ENCODE data around the gene RBM28. TPM values are rescaled to one million over a fixed set of nuclear protein-coding genes. Genes with fewer than 3 reads are reported as not detected.

The RBM28 gene
- total RNA-seq, 2 donors from 2014 or later: 38.9 to 52.3 TPM

GRCh38 chr7:128351296-128352152 lies 7.8 kb upstream of the RBM28 start:
- ATAC-seq (replicated peaks in 1 of 2): peak; percentile 39 to 52
- H3K27me3 Mint-ChIP-seq (ENCODE audit: low read depth): peaks cover 57% of the 10 kb centered on the region
- H3K4me3 Mint-ChIP-seq: no peak overlapping the region
- no peak overlapping the region for H3K27ac Mint-ChIP-seq
- no peaks in the 10 kb centered on the region for H3K9me3 Mint-ChIP-seq
- peaks cover 0 to 3% of the 10 kb centered on the region in 2 donors for H3K36me3 Mint-ChIP-seq (ENCODE audit: insufficient read depth in 2 of 2)
- no peaks in the 10 kb centered on the region for H3K4me1 Mint-ChIP-seq (ENCODE audit: low read depth)
- DNase-seq: peak in 1 of 2 donors; percentile 12

DNA sequence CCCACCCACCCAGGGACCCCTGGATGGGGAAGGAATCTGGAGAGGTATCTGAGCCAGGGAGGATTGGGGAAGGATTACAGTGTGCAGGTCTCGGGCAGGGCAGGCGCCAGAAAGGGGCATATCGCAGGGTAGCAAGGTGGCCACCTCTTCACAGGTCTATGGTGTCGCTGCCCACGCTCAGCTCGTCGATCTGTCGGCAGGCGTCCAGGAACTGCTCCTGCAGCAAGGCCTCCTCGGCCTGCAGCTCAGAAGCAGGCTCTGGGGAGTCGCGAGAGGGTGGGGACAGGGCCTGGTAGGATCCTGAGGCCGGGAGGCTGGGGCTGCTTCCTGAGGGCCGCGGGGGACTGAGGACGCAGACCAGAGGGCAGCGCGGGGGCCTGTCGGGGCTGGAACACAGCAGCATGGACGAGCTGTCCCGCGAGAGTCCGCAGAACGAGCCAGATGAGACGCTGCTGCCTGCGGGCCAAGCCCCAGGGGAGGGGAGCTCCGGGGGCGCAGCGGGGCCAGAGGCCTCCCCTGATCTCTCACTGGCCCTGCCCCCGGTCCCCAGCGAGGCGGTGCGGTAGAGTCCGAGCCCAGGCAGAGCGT lies 7.1 kb upstream of the RBM28 start:
- Mint-ChIP-seq H3K4me3 (peak overlapping the region; percentile 4 to 24), H3K27ac (no peak overlapping the region), H3K36me3 (ENCODE audit: insufficient read depth in 2 of 2) (peaks cover 0 to 3% of the 10 kb centered on the region in 2 donors), H3K9me3 (no peaks in the 10 kb centered on the region), H3K27me3 (ENCODE audit: low read depth) (peaks cover 56% of the 10 kb centered on the region), H3K4me1 (ENCODE audit: low read depth) (no peaks in the 10 kb centered on the region)
- DNase-seq (no peak), ATAC-seq (replicated peaks in 1 of 2) (no peak)

DNA sequence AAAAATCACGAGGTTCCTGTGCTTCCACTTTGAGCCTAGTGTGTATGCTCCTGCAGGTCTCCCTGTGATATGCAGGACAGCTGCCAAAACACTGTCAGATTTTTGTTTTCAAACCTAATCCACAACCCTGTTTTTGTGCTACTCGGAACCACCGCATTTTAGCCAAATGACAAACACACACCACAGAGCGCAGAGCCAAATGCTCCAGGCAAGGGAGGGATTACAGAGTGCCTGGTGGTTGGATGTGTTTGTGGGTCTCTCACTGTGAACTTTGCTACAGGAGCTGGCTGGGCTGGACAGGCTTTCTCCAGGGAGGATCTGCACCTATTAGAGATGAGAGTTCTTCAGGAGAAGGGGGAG lies 5.7 kb upstream of the RBM28 start:
- no peaks in the 10 kb centered on the region for H3K9me3 Mint-ChIP-seq
- peaks cover 52% of the 10 kb centered on the region for H3K27me3 Mint-ChIP-seq (ENCODE audit: low read depth)
- H3K36me3 Mint-ChIP-seq (ENCODE audit: insufficient read depth in 2 of 2): peaks cover 0 to 3% of the 10 kb centered on the region in 2 donors
- ATAC-seq (replicated peaks in 1 of 2): no peak
- no peak overlapping the region for H3K27ac Mint-ChIP-seq
- no peaks in the 10 kb centered on the region for H3K4me1 Mint-ChIP-seq (ENCODE audit: low read depth)
- H3K4me3 Mint-ChIP-seq: no peak overlapping the region
- DNase-seq: no peak

DNA sequence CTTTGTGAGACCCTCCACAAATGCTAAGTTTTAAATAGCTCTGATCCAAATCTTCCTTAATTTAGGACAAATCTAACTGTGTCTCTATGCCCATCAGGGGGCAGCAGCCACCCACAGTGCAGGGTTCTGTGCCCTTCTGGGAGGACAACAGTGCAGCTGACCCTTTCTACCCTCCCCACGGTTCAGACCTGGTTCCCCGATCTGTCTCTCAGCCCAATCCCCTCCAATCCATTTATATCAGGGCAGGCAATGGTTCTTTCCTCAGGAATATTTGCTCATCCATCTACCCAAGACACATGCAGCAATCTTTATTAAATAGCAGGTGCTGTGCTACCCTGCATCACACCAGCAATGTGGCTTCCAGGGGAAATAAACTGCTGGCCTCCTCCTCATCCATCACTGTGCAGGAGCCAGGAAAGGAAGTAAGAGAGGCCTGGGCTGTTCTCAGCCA lies 4.0 kb upstream of the RBM28 start:
- Mint-ChIP-seq H3K36me3 (ENCODE audit: insufficient read depth in 2 of 2) (no peaks in the 10 kb centered on the region), H3K27ac (no peak overlapping the region), H3K4me1 (ENCODE audit: low read depth) (peaks cover 5% of the 10 kb centered on the region), H3K27me3 (ENCODE audit: low read depth) (peaks cover 37% of the 10 kb centered on the region), H3K9me3 (no peaks in the 10 kb centered on the region), H3K4me3 (no peak overlapping the region)
- ATAC-seq (replicated peaks in 1 of 2) (peak; percentile 22 to 39), DNase-seq (peak; percentile 68 to 70)

DNA sequence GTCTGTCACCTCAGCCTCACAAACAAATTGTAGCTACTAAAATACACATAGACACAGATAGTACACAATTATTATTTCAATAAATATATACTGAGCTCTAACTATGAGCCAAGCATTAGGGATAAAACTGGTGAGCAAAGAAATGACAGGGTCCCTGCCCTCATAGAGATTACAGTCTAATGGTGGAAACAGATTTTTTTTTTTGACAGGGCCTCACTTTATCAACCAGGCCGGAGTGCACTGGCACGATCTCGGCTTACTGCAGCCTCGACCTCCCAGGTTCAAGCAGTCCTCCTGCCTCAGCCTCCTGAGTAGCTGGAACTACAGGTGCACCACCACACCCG lies 695 bp upstream of the RBM28 start:
- no peak for DNase-seq
- H3K27me3 Mint-ChIP-seq (ENCODE audit: low read depth): peaks cover 23% of the 10 kb centered on the region
- H3K4me3 Mint-ChIP-seq: peak overlapping the region in 1 of 2 donors; percentile 53
- H3K4me1 Mint-ChIP-seq (ENCODE audit: low read depth): peaks cover 23% of the 10 kb centered on the region
- H3K27ac Mint-ChIP-seq: no peak overlapping the region
- ATAC-seq (replicated peaks in 1 of 2): no peak
- H3K9me3 Mint-ChIP-seq: no peaks in the 10 kb centered on the region
- no peaks in the 10 kb centered on the region for H3K36me3 Mint-ChIP-seq (ENCODE audit: insufficient read depth in 2 of 2)

DNA sequence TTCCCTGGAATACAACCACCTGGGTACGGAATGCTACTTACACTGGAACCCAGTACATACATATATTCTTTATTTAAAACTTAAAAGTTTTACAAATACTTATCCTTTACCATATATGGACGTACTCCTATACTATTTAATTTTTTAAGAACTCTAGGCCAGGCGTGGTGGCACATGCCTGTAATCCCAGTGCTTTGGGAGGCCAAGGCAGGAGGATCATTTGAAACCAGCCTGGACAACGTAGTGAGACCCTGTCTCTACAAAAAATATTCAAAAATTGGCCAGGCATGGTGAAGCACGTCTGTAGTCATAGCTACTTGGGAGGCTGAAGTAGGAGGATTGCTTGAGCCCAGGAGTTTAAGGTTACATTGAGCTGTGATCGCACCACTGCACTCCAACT lies 2.0 kb downstream of the RBM28 start:
- no peak overlapping the region for H3K27ac Mint-ChIP-seq
- no peaks in the 10 kb centered on the region for H3K9me3 Mint-ChIP-seq
- peaks cover 0 to 5% of the 10 kb centered on the region in 2 donors for H3K36me3 Mint-ChIP-seq (ENCODE audit: insufficient read depth in 2 of 2)
- H3K27me3 Mint-ChIP-seq (ENCODE audit: low read depth): no peaks in the 10 kb centered on the region
- peak overlapping the region; percentile 84 to 90 for H3K4me3 Mint-ChIP-seq
- peaks cover 23% of the 10 kb centered on the region for H3K4me1 Mint-ChIP-seq (ENCODE audit: low read depth)
- DNase-seq (no peak), ATAC-seq (replicated peaks in 1 of 2) (no peak)

GRCh38 chr7:128335730-128336129 lies 8.0 kb downstream of the RBM28 start:
- peaks cover 8 to 24% of the 10 kb centered on the region in 2 donors for H3K36me3 Mint-ChIP-seq (ENCODE audit: insufficient read depth in 2 of 2)
- H3K4me1 Mint-ChIP-seq (ENCODE audit: low read depth): no peaks in the 10 kb centered on the region
- H3K27ac Mint-ChIP-seq: no peak overlapping the region
- no peak overlapping the region for H3K4me3 Mint-ChIP-seq
- H3K27me3 Mint-ChIP-seq (ENCODE audit: low read depth): no peaks in the 10 kb centered on the region
- ATAC-seq (replicated peaks in 1 of 2) (no peak), DNase-seq (no peak)
- H3K9me3 Mint-ChIP-seq: no peaks in the 10 kb centered on the region

DNA sequence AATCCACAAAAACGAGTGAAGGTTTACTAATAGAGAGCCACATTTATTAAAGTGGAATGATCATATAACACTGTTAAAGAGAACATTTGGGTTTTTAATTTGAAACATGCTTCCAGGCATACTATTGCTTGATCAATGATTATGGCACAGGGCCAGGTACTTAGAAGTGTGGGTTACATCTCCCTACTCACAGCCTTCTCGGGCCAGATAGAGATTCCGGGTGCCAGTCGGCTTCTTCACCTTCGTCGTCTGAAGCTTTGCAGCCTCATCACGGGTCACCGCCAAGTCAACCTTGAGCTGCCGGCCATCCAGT lies 19.4 kb downstream of the RBM28 start:
- Mint-ChIP-seq H3K4me3 (no peak overlapping the region), H3K36me3 (ENCODE audit: insufficient read depth in 2 of 2) (peaks cover 2 to 18% of the 10 kb centered on the region in 2 donors), H3K9me3 (no peaks in the 10 kb centered on the region), H3K27me3 (ENCODE audit: low read depth) (no peaks in the 10 kb centered on the region), H3K27ac (no peak overlapping the region), H3K4me1 (ENCODE audit: low read depth) (peaks cover 14% of the 10 kb centered on the region)
- ATAC-seq (replicated peaks in 1 of 2) (no peak), DNase-seq (no peak)

- no peak overlapping the region for H3K27ac Mint-ChIP-seq
- peaks cover 14% of the 10 kb centered on the region for H3K4me1 Mint-ChIP-seq (ENCODE audit: low read depth)
- no peaks in the 10 kb centered on the region for H3K9me3 Mint-ChIP-seq
- H3K36me3 Mint-ChIP-seq (ENCODE audit: insufficient read depth in 2 of 2): peaks cover 2 to 19% of the 10 kb centered on the region in 2 donors
- DNase-seq: no peak
- ATAC-seq (replicated peaks in 1 of 2): no peak
- no peaks in the 10 kb centered on the region for H3K27me3 Mint-ChIP-seq (ENCODE audit: low read depth)
- no peak overlapping the region for H3K4me3 Mint-ChIP-seq
Observed at GRCh38 chr7:128323459-128324367, 20.0 kb downstream of the RBM28 start.

DNA sequence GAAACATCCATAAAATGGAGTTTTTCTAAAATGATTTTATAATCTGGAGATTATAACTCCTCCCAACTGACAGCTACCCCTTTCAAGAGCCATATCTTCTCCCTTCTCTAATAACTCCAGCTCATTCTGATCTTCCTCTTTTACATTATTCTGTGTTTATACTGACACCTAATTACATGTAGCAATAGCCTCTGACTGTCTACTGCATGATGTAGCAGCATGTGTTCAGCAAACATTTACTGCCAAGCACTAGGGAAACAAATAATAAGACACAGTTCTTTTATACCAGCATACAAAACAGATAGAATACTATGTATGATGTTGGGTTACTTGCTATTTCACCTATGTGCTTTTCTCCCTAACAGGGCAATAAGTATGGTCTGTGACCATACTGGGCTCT lies 20.7 kb downstream of the RBM28 start:
- DNase-seq (no peak), ATAC-seq (replicated peaks in 1 of 2) (no peak)
- Mint-ChIP-seq H3K4me3 (no peak overlapping the region), H3K9me3 (no peaks in the 10 kb centered on the region), H3K4me1 (ENCODE audit: low read depth) (peaks cover 14% of the 10 kb centered on the region), H3K36me3 (ENCODE audit: insufficient read depth in 2 of 2) (peaks cover 2 to 23% of the 10 kb centered on the region in 2 donors), H3K27ac (no peak overlapping the region), H3K27me3 (ENCODE audit: low read depth) (no peaks in the 10 kb centered on the region)

GRCh38 chr7:128322040-128322643 lies 21.6 kb downstream of the RBM28 start:
- peaks cover 4 to 25% of the 10 kb centered on the region in 2 donors for H3K36me3 Mint-ChIP-seq (ENCODE audit: insufficient read depth in 2 of 2)
- H3K27me3 Mint-ChIP-seq (ENCODE audit: low read depth): no peaks in the 10 kb centered on the region
- H3K9me3 Mint-ChIP-seq: no peaks in the 10 kb centered on the region
- H3K27ac Mint-ChIP-seq: peak overlapping the region; percentile 9
- H3K4me1 Mint-ChIP-seq (ENCODE audit: low read depth): peaks cover 14% of the 10 kb centered on the region
- DNase-seq (no peak), ATAC-seq (replicated peaks in 1 of 2) (peak in 1 of 2 donors; percentile 57)
- no peak overlapping the region for H3K4me3 Mint-ChIP-seq

- peaks cover 14% of the 10 kb centered on the region for H3K4me1 Mint-ChIP-seq (ENCODE audit: low read depth)
- peak overlapping the region; percentile 13 for H3K27ac Mint-ChIP-seq
- peaks cover 4 to 32% of the 10 kb centered on the region in 2 donors for H3K36me3 Mint-ChIP-seq (ENCODE audit: insufficient read depth in 2 of 2)
- no peak for DNase-seq
- H3K27me3 Mint-ChIP-seq (ENCODE audit: low read depth): no peaks in the 10 kb centered on the region
- peak overlapping the region in 1 of 2 donors; percentile 32 for H3K4me3 Mint-ChIP-seq
- ATAC-seq (replicated peaks in 1 of 2): peak in 1 of 2 donors; percentile 43
- H3K9me3 Mint-ChIP-seq: no peaks in the 10 kb centered on the region
Observed at GRCh38 chr7:128321044-128321422, 22.7 kb downstream of the RBM28 start.

DNA sequence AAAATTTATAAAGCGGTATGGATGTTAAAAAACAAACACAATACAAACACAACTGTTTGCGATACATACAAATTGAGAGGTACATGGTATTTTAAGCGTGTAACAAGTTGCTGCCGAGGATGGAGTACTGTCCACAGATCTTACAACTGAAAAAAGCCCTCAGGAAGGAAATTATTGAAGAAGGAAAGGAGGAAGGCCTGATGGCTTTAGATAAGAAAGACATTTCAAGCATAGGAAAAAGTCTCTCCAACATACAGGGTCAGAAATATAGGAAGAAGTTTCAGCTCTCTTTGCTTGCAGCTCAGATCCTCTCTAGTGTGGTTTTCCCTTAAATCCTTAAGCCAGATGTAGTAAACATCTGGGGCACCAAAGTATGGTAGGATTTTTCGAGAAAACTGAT lies 25.0 kb downstream of the RBM28 start:
- peaks cover 4 to 42% of the 10 kb centered on the region in 2 donors for H3K36me3 Mint-ChIP-seq (ENCODE audit: insufficient read depth in 2 of 2)
- no peaks in the 10 kb centered on the region for H3K27me3 Mint-ChIP-seq (ENCODE audit: low read depth)
- DNase-seq (no peak), ATAC-seq (replicated peaks in 1 of 2) (no peak)
- H3K9me3 Mint-ChIP-seq: no peaks in the 10 kb centered on the region
- no peak overlapping the region for H3K4me3 Mint-ChIP-seq
- H3K27ac Mint-ChIP-seq: peak overlapping the region; percentile 2
- H3K4me1 Mint-ChIP-seq (ENCODE audit: low read depth): peaks cover 14% of the 10 kb centered on the region

All from activated T-cell treated with anti-CD3 and anti-CD28 coated beads, Interleukin-2, amount 50 U/mL, for 72 hours (primary cell).